GM12891 (cell line): ENCODE measurements around the gene SCARB1.

ENCODE experiments used
- POLR2A ChIP-seq: IDR thresholded peaks from 2 replicates; pipeline ENCODE4 v1.6.1; 2011; ENCODE audit warnings: low read depth, low read length, control low read depth
- POLR2AphosphoS5 ChIP-seq: IDR thresholded peaks from 2 replicates; pipeline ENCODE4 v1.6.1; 2011; ENCODE audit warnings: low read depth, low read length, control low read depth

DNA sequence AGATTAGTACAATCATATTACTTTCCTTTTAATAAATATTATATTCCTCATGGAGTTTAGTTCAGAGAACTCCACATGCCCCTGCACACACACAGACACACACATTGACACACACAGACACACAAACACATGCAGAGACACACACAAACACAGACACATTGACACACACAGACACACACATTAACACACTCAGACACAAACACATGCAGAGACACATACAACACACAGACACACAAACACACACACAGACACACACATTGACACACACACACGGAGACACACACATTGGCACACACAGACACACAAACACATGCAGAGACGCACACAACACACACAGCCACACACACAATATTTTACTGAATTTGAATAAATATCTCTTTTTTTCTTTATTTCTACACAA, 12.5 kb upstream of the SCARB1 start:
- TF ChIP-seq POLR2AphosphoS5 (no peak), POLR2A (no peak)
